ENCODE data around the gene SLC37A3.

DNA sequence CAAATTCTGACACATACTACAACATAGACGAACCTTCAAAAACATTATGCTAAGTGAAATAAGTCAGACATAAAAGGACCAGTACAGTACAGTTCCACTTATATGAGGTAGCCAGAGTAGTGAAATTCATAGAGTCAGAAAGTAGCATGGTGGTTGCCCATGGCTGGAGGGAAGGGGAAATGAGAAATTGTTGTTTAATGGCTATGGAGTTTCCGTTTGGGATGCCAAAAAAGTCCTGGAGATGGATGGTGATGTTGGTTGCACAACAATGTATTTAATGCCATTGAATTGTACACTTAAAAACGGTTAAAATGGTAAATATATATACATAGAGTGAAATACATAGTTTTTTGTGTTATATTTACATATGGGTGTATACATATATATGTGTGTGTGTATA is 2.1 kb upstream of the SLC37A3 start:
- no peak for TF ChIP-seq CTCF (IDR thresholded peaks at IDR 0.05)
- TF ChIP-seq SMC3 (IDR thresholded peaks at IDR 0.05), result no peak
- TF ChIP-seq POLR2A (IDR thresholded peaks at IDR 0.05; ENCODE audit: low read length), result no peak
- TF ChIP-seq MYC (IDR thresholded peaks at IDR 0.05; ENCODE audit: borderline replicate concordance, low read length), result no peak
- no peak for TF ChIP-seq RCOR1 (IDR thresholded peaks at IDR 0.05; ENCODE audit: low read depth, low read length)
- TF ChIP-seq, protein P1, sequence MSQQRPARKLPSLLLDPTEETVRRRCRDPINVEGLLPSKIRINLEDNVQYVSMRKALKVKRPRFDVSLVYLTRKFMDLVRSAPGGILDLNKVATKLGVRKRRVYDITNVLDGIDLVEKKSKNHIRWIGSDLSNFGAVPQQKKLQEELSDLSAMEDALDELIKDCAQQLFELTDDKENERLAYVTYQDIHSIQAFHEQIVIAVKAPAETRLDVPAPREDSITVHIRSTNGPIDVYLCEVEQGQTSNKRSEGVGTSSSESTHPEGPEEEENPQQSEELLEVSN (IDR thresholded peaks at IDR 0.05; ENCODE audit: borderline replicate concordance, low read depth), result no peak
- no peak for TF ChIP-seq CEBPB (IDR thresholded peaks at IDR 0.05)
- TF ChIP-seq, protein P2, sequence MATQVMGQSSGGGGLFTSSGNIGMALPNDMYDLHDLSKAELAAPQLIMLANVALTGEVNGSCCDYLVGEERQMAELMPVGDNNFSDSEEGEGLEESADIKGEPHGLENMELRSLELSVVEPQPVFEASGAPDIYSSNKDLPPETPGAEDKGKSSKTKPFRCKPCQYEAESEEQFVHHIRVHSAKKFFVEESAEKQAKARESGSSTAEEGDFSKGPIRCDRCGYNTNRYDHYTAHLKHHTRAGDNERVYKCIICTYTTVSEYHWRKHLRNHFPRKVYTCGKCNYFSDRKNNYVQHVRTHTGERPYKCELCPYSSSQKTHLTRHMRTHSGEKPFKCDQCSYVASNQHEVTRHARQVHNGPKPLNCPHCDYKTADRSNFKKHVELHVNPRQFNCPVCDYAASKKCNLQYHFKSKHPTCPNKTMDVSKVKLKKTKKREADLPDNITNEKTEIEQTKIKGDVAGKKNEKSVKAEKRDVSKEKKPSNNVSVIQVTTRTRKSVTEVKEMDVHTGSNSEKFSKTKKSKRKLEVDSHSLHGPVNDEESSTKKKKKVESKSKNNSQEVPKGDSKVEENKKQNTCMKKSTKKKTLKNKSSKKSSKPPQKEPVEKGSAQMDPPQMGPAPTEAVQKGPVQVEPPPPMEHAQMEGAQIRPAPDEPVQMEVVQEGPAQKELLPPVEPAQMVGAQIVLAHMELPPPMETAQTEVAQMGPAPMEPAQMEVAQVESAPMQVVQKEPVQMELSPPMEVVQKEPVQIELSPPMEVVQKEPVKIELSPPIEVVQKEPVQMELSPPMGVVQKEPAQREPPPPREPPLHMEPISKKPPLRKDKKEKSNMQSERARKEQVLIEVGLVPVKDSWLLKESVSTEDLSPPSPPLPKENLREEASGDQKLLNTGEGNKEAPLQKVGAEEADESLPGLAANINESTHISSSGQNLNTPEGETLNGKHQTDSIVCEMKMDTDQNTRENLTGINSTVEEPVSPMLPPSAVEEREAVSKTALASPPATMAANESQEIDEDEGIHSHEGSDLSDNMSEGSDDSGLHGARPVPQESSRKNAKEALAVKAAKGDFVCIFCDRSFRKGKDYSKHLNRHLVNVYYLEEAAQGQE (IDR thresholded peaks at IDR 0.05), result no peak
- TF ChIP-seq MAFK (IDR thresholded peaks at IDR 0.05; ENCODE audit: partially characterized antibody), result no peak
